Type B pancreatic cell (in vitro differentiated cells): ENCODE results near the gene FBXL3. TPM values are rescaled to one million over a fixed set of nuclear protein-coding genes. Genes with fewer than 3 reads are reported as not detected.

Experiments
- DNase-seq: peaks from one replicate; pipeline ENCODE4 v3.0.0; 2021; ENCODE audit warnings: mixed read lengths; ENCODE audit not compliant: unreplicated experiment; ENCODE audit errors: extremely low spot score
- H3K27ac Mint-ChIP-seq: 2 replicates; pipeline ENCODE4 v1.8.0; 2021; ENCODE audit warnings: mild to moderate bottlenecking, mixed read lengths
- H3K27me3 Mint-ChIP-seq: 2 replicates; pipeline ENCODE4 v1.8.0; 2021; ENCODE audit warnings: mixed read lengths
- H3K36me3 Mint-ChIP-seq: 2 replicates; pipeline ENCODE4 v1.8.0; 2021; ENCODE audit warnings: mixed read lengths
- H3K4me1 Mint-ChIP-seq: one replicate; pipeline ENCODE4 v1.8.0; 2021; ENCODE audit warnings: mixed read lengths; ENCODE audit not compliant: unreplicated experiment
- H3K4me3 Mint-ChIP-seq: 2 replicates; pipeline ENCODE4 v1.8.0; 2021; ENCODE audit warnings: mild to moderate bottlenecking, mixed read lengths
- H3K9me3 Mint-ChIP-seq: 2 replicates; pipeline ENCODE4 v1.8.0; 2021; ENCODE audit warnings: mixed read lengths
- CTCF ChIP-seq: fragments of 200-600 bp; sonication (generic); conservative IDR thresholded peaks from 2 replicates; pipeline ENCODE4 v1.5.0; 2021; ENCODE audit warnings: antibody characterized with exemption, mild to moderate bottlenecking
- total RNA-seq: library from RNA; stranded (reverse); gene quantifications from 2 replicates; pipeline ENCODE4 v1.2.1, GENCODE V29; 2021; ENCODE audit warnings: low replicate concordance

Gene FBXL3
- total RNA-seq, 1 donor from 2014 or later, result 28.7 TPM

GRCh38 chr13:76993473-76993872, 33.5 kb downstream of the FBXL3 start:
- Mint-ChIP-seq H3K4me1 (peaks cover 17% of the 10 kb centered on the region), H3K4me3 (peak overlapping the region; percentile 98), H3K27me3 (no peaks in the 10 kb centered on the region), H3K36me3 (peaks cover 13% of the 10 kb centered on the region), H3K9me3 (no peaks in the 10 kb centered on the region), H3K27ac (no peak overlapping the region)
- TF ChIP-seq CTCF, result no peak
- DNase-seq, result no peak

GRCh38 chr13:76993021-76993420, 33.9 kb downstream of the FBXL3 start:
- peaks cover 9% of the 10 kb centered on the region for H3K36me3 Mint-ChIP-seq
- H3K9me3 Mint-ChIP-seq, result no peaks in the 10 kb centered on the region
- H3K4me3 Mint-ChIP-seq, result peak overlapping the region; percentile 98
- DNase-seq, result no peak
- H3K4me1 Mint-ChIP-seq, result peaks cover 17% of the 10 kb centered on the region
- TF ChIP-seq CTCF, result no peak
- peak overlapping the region; percentile 94 for H3K27ac Mint-ChIP-seq
- no peaks in the 10 kb centered on the region for H3K27me3 Mint-ChIP-seq

DNA sequence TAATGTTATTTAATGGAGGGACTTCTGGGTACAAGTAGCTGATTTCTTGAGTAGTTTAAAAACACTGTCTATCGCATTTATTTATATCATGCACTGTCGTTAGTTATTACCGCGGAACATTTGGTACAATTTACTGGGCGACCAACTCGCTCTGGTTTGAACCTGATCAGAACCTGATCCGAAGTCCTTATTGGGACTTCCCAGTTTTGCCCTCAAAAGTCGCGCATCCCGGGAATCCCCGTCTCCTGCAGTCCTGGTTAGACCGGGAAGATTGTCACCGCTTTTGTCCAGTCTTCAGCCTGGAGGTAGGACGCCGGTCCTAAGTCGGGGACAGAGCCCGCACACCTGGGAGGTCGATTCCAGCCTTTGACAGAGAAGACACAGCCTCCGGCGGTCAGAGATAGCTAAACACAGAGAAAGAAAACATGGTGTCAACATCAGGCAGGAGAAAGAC, 34.4 kb downstream of the FBXL3 start:
- Mint-ChIP-seq H3K27me3 (no peaks in the 10 kb centered on the region), H3K27ac (peak overlapping the region; percentile 94), H3K36me3 (peaks cover 8% of the 10 kb centered on the region), H3K4me1 (peaks cover 17% of the 10 kb centered on the region), H3K4me3 (peak overlapping the region; percentile 98), H3K9me3 (no peaks in the 10 kb centered on the region)
- no peak for DNase-seq
- no peak for TF ChIP-seq CTCF

DNA sequence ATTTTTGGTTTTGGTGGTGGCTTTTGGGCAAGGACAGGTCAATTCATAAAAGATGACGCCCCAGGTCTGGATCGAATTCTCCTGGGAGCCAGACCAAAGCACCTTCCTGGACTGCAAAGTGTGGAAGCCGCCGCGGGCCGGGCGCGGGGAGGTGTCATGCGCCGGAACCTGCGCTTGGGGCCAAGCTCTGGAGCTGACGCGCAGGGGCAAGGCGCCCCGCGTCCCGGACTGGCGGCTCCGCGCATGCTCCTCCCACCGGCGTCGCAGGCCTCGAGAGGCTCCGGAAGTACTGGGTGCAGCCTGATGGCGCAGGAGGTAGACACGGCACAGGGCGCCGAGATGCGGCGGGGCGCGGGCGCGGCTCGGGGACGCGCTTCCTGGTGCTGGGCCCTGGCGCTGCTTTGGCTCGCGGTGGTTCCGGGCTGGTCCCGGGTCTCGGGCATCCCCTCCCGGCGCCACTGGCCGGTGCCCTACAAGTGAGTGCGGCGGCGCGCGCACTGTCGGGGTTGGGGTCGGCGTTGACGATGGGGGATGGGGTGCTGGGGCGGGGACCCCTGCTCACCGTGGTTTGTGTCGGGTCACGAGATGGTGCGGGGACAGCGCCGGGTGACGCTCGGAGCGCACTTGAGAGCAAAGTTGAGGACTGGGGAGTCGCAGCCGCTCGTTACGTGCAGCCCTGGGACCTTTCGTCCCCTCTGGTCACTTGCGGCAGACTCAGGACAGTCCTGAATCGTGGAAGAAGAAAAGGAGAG, 35.0 kb downstream of the FBXL3 start, which contains the start of gene CLN5:
Gene CLN5 (plus strand): TSS at position 286 of the 752 bp plus-strand sequence. CDS start 18 bp downstream, at position 304.
- peak; percentile 93 for DNase-seq
- H3K36me3 Mint-ChIP-seq, result peaks cover 8% of the 10 kb centered on the region
- H3K27ac Mint-ChIP-seq, result peak within 1 kb of the TSS; percentile 94
- H3K27me3 Mint-ChIP-seq, result peaks cover 5% of the 10 kb centered on the region
- H3K9me3 Mint-ChIP-seq, result no peaks in the 10 kb centered on the region
- no peak for TF ChIP-seq CTCF
- H3K4me1 Mint-ChIP-seq, result peaks cover 17% of the 10 kb centered on the region
- peak within 1 kb of the TSS; percentile 98 for H3K4me3 Mint-ChIP-seq

DNA sequence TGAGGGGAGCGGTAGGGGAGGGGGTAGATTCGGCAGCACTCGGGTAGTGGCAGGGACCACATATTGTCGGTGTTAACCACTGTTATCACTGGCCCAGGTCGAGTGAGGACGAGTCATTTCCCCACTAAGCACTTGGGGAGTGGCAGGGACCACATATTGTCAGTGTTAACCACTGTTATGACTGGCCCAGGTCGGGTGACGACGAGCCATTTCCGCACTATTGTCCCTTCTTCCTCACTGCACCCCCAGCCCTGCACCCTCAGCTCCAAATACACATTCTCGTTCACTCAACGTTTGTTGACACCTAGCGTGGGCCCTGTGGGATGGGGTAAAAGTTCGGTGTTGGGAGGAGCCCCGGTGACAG, 35.5 kb downstream of the FBXL3 start:
- Mint-ChIP-seq H3K9me3 (no peaks in the 10 kb centered on the region), H3K4me1 (peaks cover 17% of the 10 kb centered on the region), H3K36me3 (peaks cover 2% of the 10 kb centered on the region), H3K27me3 (peaks cover 8% of the 10 kb centered on the region), H3K27ac (peak overlapping the region; percentile 93), H3K4me3 (peak overlapping the region; percentile 98)
- no peak for TF ChIP-seq CTCF
- DNase-seq, result no peak
